ENCODE results near the gene DOCK7. TPM values are rescaled to one million over a fixed set of nuclear protein-coding genes. Genes with fewer than 3 reads are reported as not detected.
A peak's percentile ranks its signal among the peaks of the same experiment; 100 is the strongest.

Gene DOCK7
- total and polyA plus RNA-seq, 8 donors: 4.7 to 118 (median 32.4) TPM

DNA sequence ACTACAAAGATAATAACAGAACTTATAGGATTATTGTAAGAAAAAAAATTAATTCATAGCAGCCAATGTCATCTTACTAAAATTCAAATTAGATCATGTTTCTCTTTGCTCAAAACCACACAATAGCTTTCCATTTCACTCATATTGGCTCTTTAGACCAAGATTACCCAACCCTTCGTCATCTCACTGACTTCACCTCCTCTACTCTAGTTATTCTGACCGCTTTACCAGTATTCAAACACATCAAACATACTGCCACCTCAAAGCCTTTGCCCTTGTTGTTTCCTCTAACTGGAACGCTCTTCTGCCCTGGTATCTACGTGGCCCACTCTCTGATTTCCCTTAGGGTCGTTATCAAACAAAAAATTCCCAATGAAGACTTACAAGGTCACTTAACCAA, 89.1 kb downstream of the DOCK7 start:
- Histone ChIP-seq H3K4me1 (peaks cover 0 to 27% (median 8%) of the 10 kb centered on the region in 4 donors), H3K4me3 (no peak overlapping the region), H3K27ac (no peak overlapping the region), H3K36me3 (no peaks in the 10 kb centered on the region), H3K27me3 (no peaks in the 10 kb centered on the region), H3K9me3 (no peaks in the 10 kb centered on the region)
- TF ChIP-seq, protein P1, sequence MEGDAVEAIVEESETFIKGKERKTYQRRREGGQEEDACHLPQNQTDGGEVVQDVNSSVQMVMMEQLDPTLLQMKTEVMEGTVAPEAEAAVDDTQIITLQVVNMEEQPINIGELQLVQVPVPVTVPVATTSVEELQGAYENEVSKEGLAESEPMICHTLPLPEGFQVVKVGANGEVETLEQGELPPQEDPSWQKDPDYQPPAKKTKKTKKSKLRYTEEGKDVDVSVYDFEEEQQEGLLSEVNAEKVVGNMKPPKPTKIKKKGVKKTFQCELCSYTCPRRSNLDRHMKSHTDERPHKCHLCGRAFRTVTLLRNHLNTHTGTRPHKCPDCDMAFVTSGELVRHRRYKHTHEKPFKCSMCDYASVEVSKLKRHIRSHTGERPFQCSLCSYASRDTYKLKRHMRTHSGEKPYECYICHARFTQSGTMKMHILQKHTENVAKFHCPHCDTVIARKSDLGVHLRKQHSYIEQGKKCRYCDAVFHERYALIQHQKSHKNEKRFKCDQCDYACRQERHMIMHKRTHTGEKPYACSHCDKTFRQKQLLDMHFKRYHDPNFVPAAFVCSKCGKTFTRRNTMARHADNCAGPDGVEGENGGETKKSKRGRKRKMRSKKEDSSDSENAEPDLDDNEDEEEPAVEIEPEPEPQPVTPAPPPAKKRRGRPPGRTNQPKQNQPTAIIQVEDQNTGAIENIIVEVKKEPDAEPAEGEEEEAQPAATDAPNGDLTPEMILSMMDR (IDR thresholded peaks at IDR 0.05): no peak
- TF ChIP-seq POLR2AphosphoS5 (IDR thresholded peaks at IDR 0.05): no peak
- no peak for DNase-seq
- WGBS, 5 donors: 76 to 89% (median 83%) methylated on average over 5 of the region's 5 CpGs
- intact Hi-C loops (cut with DNase I; ENCODE audit: low total_unique reads): no loop called here

DNA sequence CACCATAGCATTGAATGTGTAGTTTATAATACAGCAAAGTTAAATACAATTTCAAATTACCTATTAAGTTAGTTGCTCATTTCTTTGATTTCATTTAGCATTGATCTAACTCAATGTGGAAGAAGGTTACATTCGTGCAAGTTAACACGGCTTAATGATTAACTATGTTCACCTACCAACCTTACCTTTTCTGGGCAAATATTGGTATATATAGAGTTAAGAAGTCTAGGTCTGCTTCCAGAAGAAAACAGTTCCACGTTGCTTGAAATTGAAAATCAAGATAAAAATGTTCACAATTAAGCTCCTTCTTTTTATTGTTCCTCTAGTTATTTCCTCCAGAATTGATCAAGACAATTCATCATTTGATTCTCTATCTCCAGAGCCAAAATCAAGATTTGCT, 90.9 kb downstream of the DOCK7 start, which contains the start of gene ANGPTL3:
Gene ANGPTL3 (plus strand): TSS at position 240 of the 400 bp plus-strand sequence. CDS start 47 bp downstream, at position 287.
- Histone ChIP-seq H3K27ac (no peak within 1 kb of the TSS), H3K4me3 (no peak within 1 kb of the TSS), H3K9me3 (no peaks in the 10 kb centered on the region), H3K27me3 (no peaks in the 10 kb centered on the region), H3K4me1 (peaks cover 0 to 28% (median 9%) of the 10 kb centered on the region in 4 donors), H3K36me3 (no peaks in the 10 kb centered on the region)
- WGBS, 5 donors: 35 to 56% (median 47%) methylated on average over 3 of the region's 3 CpGs
- intact Hi-C loops (cut with DNase I; ENCODE audit: low total_unique reads): no loop called here
- peak in 1 of 2 donors; percentile 53 for DNase-seq
- TF ChIP-seq POLR2A (IDR thresholded peaks at IDR 0.05): no peak
- TF ChIP-seq, protein P1 (IDR thresholded peaks at IDR 0.05): no peak
- TF ChIP-seq EP300 (IDR thresholded peaks at IDR 0.05): no peak
- no peak for TF ChIP-seq POLR2AphosphoS5 (IDR thresholded peaks at IDR 0.05)

DNA sequence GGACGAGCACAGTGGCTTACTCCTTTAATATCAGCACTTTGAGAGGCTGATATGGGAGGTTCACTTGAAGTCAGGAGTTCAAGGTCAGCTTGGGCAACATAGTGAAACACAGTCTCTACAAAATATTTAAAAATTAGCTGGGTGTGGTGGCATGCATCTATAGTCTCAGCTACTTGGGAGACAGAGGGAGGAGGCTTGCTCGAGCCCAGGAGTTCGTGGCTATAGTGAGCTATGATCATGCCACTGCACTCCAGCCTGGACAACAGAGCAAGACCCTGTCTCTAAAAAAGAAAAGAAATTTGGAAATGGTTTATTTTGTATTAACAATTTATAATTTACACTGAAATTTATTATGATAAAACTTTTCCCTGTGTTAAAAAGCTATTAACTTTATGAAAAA, 92.5 kb downstream of the DOCK7 start:
- intact Hi-C loops (cut with DNase I; ENCODE audit: low total_unique reads): no loop called here
- H3K36me3 ChIP-seq: no peaks in the 10 kb centered on the region
- no peak for TF ChIP-seq POLR2AphosphoS5 (IDR thresholded peaks at IDR 0.05)
- TF ChIP-seq POLR2A (IDR thresholded peaks at IDR 0.05): no peak
- TF ChIP-seq, protein P1 (IDR thresholded peaks at IDR 0.05): no peak
- TF ChIP-seq EP300 (IDR thresholded peaks at IDR 0.05): no peak

DNA sequence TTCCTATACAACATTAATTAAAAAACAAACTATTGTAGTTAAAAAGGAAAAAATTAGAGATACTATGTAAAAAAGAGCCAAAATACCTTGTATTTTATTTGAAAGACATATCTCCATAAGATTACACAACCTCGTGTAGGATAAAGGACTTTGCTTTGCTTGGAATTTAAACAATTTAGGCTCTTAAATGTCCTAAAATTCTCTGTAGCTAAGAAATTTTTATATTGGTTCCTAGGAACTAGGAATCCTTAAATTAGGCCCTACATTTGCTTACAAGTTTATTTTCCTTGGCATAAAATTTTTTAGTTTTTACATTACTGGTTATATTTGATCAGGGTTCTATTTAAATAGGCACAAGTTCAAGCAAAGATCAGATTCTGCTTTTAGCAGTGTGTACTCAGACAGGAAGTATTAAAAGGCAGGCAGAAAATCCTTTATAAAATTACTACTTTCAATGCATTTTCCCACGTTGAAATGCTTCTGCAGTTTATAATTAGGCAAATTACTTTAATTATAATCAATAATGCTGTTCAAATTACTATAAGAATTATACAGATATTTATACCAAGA, 94.3 kb downstream of the DOCK7 start:
- WGBS, 5 donors: 21 to 42% (median 29%) methylated on average over 2 of the region's 2 CpGs

More for the DNA sequence above, 92.5 kb downstream of the DOCK7 start:
- Histone ChIP-seq H3K9me3 (no peaks in the 10 kb centered on the region), H3K4me1 (peaks cover 0 to 28% (median 9%) of the 10 kb centered on the region in 4 donors), H3K27me3 (no peaks in the 10 kb centered on the region), H3K27ac (no peak overlapping the region), H3K4me3 (no peak overlapping the region)
- WGBS, 5 donors: 82 to 91% (median 85%) methylated on average over 3 of the region's 3 CpGs
- DNase-seq: no peak

DNA sequence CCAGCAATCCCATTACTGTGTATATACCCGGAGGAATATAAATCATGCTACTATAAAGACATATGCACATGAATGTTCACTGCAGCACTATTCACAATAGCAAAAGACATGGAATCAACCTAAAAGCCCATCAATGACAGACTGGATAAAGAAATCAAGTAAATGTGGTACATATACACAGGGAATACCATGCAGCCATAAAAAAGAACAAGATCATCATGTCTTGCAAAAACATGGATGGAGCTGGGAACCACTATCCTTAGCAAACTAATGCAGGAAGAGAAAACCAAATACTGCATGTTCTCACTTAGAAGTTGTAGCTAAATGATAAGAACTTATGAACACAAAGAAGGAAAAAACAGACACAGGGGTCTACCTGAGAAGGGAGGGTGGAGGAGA, 97.2 kb downstream of the DOCK7 start:
- H3K27me3 ChIP-seq: no peaks in the 10 kb centered on the region
- TF ChIP-seq EP300 (IDR thresholded peaks at IDR 0.05) (no peak), POLR2A (IDR thresholded peaks at IDR 0.05) (no peak), POLR2AphosphoS5 (IDR thresholded peaks at IDR 0.05) (no peak)
- TF ChIP-seq, protein P1 (IDR thresholded peaks at IDR 0.05): no peak

More for the DNA sequence above, 94.3 kb downstream of the DOCK7 start:
- no peaks in the 10 kb centered on the region for H3K9me3 ChIP-seq
- no peak overlapping the region for H3K27ac ChIP-seq
- intact Hi-C loops (cut with DNase I; ENCODE audit: low total_unique reads): no loop called here
- peaks cover 0 to 19% (median 9%) of the 10 kb centered on the region in 4 donors for H3K4me1 ChIP-seq
- H3K36me3 ChIP-seq: peaks cover 0 to 2% (median 0%) of the 10 kb centered on the region in 4 donors
- no peak overlapping the region for H3K4me3 ChIP-seq
- no peaks in the 10 kb centered on the region for H3K27me3 ChIP-seq
- TF ChIP-seq EP300 (IDR thresholded peaks at IDR 0.05) (no peak), POLR2AphosphoS5 (IDR thresholded peaks at IDR 0.05) (no peak), POLR2A (IDR thresholded peaks at IDR 0.05) (no peak)
- DNase-seq: no peak

More for the DNA sequence above, 97.2 kb downstream of the DOCK7 start:
- Histone ChIP-seq H3K4me3 (no peak overlapping the region), H3K27ac (no peak overlapping the region), H3K4me1 (peaks cover 0 to 6% (median 2%) of the 10 kb centered on the region in 4 donors), H3K36me3 (peaks cover 0 to 9% (median 2%) of the 10 kb centered on the region in 4 donors), H3K9me3 (no peaks in the 10 kb centered on the region)
- intact Hi-C loops (cut with DNase I; ENCODE audit: low total_unique reads): no loop called here
- no peak for DNase-seq
- 30 to 100% (median 98%) methylated on average over 1 of the region's 1 CpG for WGBS, 5 donors

All from stomach (tissue), 9 donors.